Stimulated activated CD8-positive, alpha-beta memory T cell treated with anti-CD3 and anti-CD28 coated beads, Interleukin-2, amount 100 ng/mL, for 48 hours (primary cell): ENCODE measurements around the gene DGKQ.

Experiments used
- DNase-seq, 2 donors: peaks; one replicate each; pipeline ENCODE4 v3.0.0-alpha.2; 2020; ENCODE audit warnings: low read depth in 2 of 2

DGKQ gene

GRCh38 chr4:973431-974397, at the start of gene DGKQ:
Gene DGKQ, minus strand, starts transcription at chr4:973569. Its CDS starts 87 bp downstream, at chr4:973482.
- peak; percentile 77 to 82 for DNase-seq

GRCh38 chr4:1022739-1023066, 49.3 kb upstream of the DGKQ start:
- DNase-seq = no peak

GRCh38 chr4:1022051-1022738, 48.8 kb upstream of the DGKQ start:
- no peak for DNase-seq

- DNase-seq = no peak
Measured at GRCh38 chr4:1021386-1022050, 48.1 kb upstream of the DGKQ start.

- no peak for DNase-seq
Measured at GRCh38 chr4:1019729-1020470, 46.5 kb upstream of the DGKQ start.

- DNase-seq = no peak
Measured at GRCh38 chr4:1019320-1019719, 46.0 kb upstream of the DGKQ start.

GRCh38 chr4:1018147-1019020, 45.0 kb upstream of the DGKQ start:
- DNase-seq = no peak

GRCh38 chr4:1017706-1018105, 44.3 kb upstream of the DGKQ start:
- DNase-seq = no peak

GRCh38 chr4:1017211-1017610, 43.8 kb upstream of the DGKQ start:
- DNase-seq = no peak

GRCh38 chr4:1015746-1016145, 42.4 kb upstream of the DGKQ start:
- no peak for DNase-seq

- DNase-seq = no peak
Measured at GRCh38 chr4:1015179-1015578, 41.8 kb upstream of the DGKQ start.

- no peak for DNase-seq
Measured at GRCh38 chr4:1014291-1015167, 41.2 kb upstream of the DGKQ start.

- no peak for DNase-seq
Measured at GRCh38 chr4:1013225-1014073, 40.1 kb upstream of the DGKQ start.

- DNase-seq = peak in 1 of 2 donors; percentile 9
Measured at GRCh38 chr4:1012034-1012739, 38.8 kb upstream of the DGKQ start.

GRCh38 chr4:1011666-1012033, 38.3 kb upstream of the DGKQ start:
- DNase-seq = no peak

GRCh38 chr4:1011022-1011665, 37.8 kb upstream of the DGKQ start, which contains the start of gene FGFRL1:
Gene FGFRL1, plus strand, starts transcription at chr4:1011626. Its CDS starts 860 bp downstream, at chr4:1012486.
- peak; percentile 90 to 92 for DNase-seq

GRCh38 chr4:1010395-1011021, 37.1 kb upstream of the DGKQ start:
- DNase-seq = peak; percentile 58 to 69
